B cell (primary cell): ENCODE results near the gene NHP2. TPM values are rescaled to one million over a fixed set of nuclear protein-coding genes. Genes with fewer than 3 reads are reported as not detected.

Source experiments
- ATAC-seq: fragments of 200-7000 bp; cut with Tn5 transposase; one replicate; pipeline ENCODE4 v1.10.0; 2021; ENCODE audit warnings: low read depth, mild to moderate bottlenecking, moderate number of reproducible peaks, moderate library complexity
- CTCF ChIA-PET: fragments of 350-600 bp; sonication (Branson Sonifier 250); formaldehyde crosslinking; loops from one replicate; lab custom pipeline; 2021; ENCODE audit warnings: antibody characterized with exemption, inconsistent platforms; lab: Charles Lee
- POLR2A ChIA-PET: fragments of 350-600 bp; sonication (Branson Sonifier 250); formaldehyde crosslinking; loops from one replicate; lab custom pipeline; 2021; ENCODE audit warnings: antibody characterized with exemption; lab: Charles Lee
- DNase-seq: peaks from one replicate; pipeline ENCODE4 v3.0.0; 2013
- H2AFZ ChIP-seq: 2 replicates; pipeline ENCODE4 v1.6.1; 2012; ENCODE audit warnings: mild to moderate bottlenecking, low read depth, low read length; ENCODE audit not compliant: insufficient read depth, poor library complexity, severe bottlenecking
- H3K27ac ChIP-seq, 2 donors: 1 replicate in 1 of 2; 2 replicates in 1 of 2; pipeline ENCODE4 v1.5.1; 2012 to 2013; ENCODE audit warnings: low read length in 2 of 2, mild to moderate bottlenecking in 2 of 2, moderate library complexity in 1 of 2
- H3K27me3 ChIP-seq, 4 experiments: fragments of 200-600 bp in 1 of 4; sonication (generic) in 1 of 4; replicated peaks in 1 of 4; 1 replicate in 2 of 4; 2 replicates in 2 of 4; pipeline versions ENCODE4 v1.6.1 to v1.7.0; 2013 to 2016; ENCODE audit warnings: low read length in 3 of 4, mild to moderate bottlenecking in 2 of 4, mixed read lengths in 1 of 4, moderate library complexity in 1 of 4; ENCODE audit not compliant: insufficient read depth in 4 of 4, control insufficient read depth in 3 of 4; ENCODE audit errors: control extremely low read depth in 1 of 4
- H3K36me3 ChIP-seq, 2 experiments: replicated peaks in 1 of 2; 1 replicate in 1 of 2; 2 replicates in 1 of 2; pipeline versions ENCODE4 v1.6.1 to v1.7.1; 2013; ENCODE audit warnings: low read length in 1 of 2; ENCODE audit not compliant: insufficient read depth in 2 of 2, control insufficient read depth in 1 of 2; ENCODE audit errors: control extremely low read depth in 1 of 2, extremely low read depth in 1 of 2
- H3K4me1 ChIP-seq, 2 donors: fragments of 200-600 bp in 1 of 2; sonication (generic) in 1 of 2; 1 replicate in 1 of 2; 2 replicates in 1 of 2; pipeline versions ENCODE4 v1.5.1 to v1.6.1; 2013 to 2017; ENCODE audit warnings: low read length in 2 of 2; ENCODE audit not compliant: control insufficient read depth in 2 of 2, insufficient read depth in 2 of 2
- H3K4me2 ChIP-seq: replicated peaks from 2 replicates; pipeline ENCODE3; 2012; ENCODE audit warnings: mild to moderate bottlenecking, low read depth, low read length; ENCODE audit not compliant: poor library complexity, severe bottlenecking
- H3K4me3 ChIP-seq, 5 experiments: fragments of 200-600 bp in 1 of 5; sonication (generic) in 1 of 5; 1 replicate in 3 of 5; 2 replicates in 2 of 5; pipeline versions ENCODE4 v1.5.1 to v1.7.0; 2011 to 2016; ENCODE audit warnings: low read length in 4 of 5, mild to moderate bottlenecking in 4 of 5, low read depth in 2 of 5, control low read depth in 1 of 5, moderate library complexity in 1 of 5; ENCODE audit not compliant: insufficient read depth in 1 of 5; ENCODE audit errors: control extremely low read depth in 1 of 5, extremely low read depth in 1 of 5
- H3K79me2 ChIP-seq: fragments of 200-600 bp; sonication (generic); one replicate; pipeline ENCODE4 v1.6.0; 2016; ENCODE audit warnings: low read length; ENCODE audit not compliant: control insufficient read depth, insufficient read depth
- H3K9ac ChIP-seq: fragments of 200-600 bp; sonication (generic); 2 replicates; pipeline ENCODE4 v1.6.1; 2017; ENCODE audit warnings: mild to moderate bottlenecking, low read length, moderate library complexity
- H3K9me3 ChIP-seq, 3 donors: one replicate each; pipeline versions ENCODE4 v1.6.1 to v1.7.1; 2013; ENCODE audit warnings: low read length in 2 of 3; ENCODE audit not compliant: control insufficient read depth in 2 of 3, insufficient read depth in 1 of 3; ENCODE audit errors: control extremely low read depth in 1 of 3
- H4K20me1 ChIP-seq: 2 replicates; pipeline ENCODE4 v1.6.0; 2012; ENCODE audit warnings: mild to moderate bottlenecking, low read length; ENCODE audit not compliant: insufficient read depth, control insufficient read depth, poor library complexity, severe bottlenecking
- H3K27ac Mint-ChIP-seq: one replicate; pipeline ENCODE4 v1.8.0; 2021; ENCODE audit warnings: mixed read lengths
- H3K27me3 Mint-ChIP-seq: one replicate; pipeline ENCODE4 v1.8.0; 2021; ENCODE audit warnings: mixed read lengths
- H3K4me1 Mint-ChIP-seq: one replicate; pipeline ENCODE4 v1.8.0; 2021; ENCODE audit warnings: mixed read lengths
- H3K4me3 Mint-ChIP-seq: one replicate; pipeline ENCODE4 v1.8.0; 2021; ENCODE audit warnings: mixed read lengths
- H3K9me3 Mint-ChIP-seq: one replicate; pipeline ENCODE4 v1.8.0; 2022; ENCODE audit warnings: mixed read lengths; ENCODE audit not compliant: insufficient read depth
- CTCF ChIP-seq: fragments of 200-600 bp; IDR thresholded peaks from one replicate; pipeline ENCODE4 v1.8.0; 2022; ENCODE audit warnings: antibody characterized with exemption, mild to moderate bottlenecking
- EZH2 ChIP-seq: IDR thresholded peaks from 2 replicates; pipeline ENCODE4 v1.6.1; 2012; ENCODE audit warnings: borderline replicate concordance, low read depth, mild to moderate bottlenecking, moderate library complexity, low read length; ENCODE audit not compliant: insufficient read depth, poor library complexity, severe bottlenecking
- WGBS: methylation state at CpG from one replicate; pipeline ENCODE4 v1.1.5; 2013; ENCODE audit warnings: missing lambda C conversion rate; ENCODE audit not compliant: insufficient coverage; 5-methylcytosine and 5-hydroxymethylcytosine counted together
- intact Hi-C: fragments of 100-400 bp; cut with micrococcal nuclease; formaldehyde crosslinking; loops from one replicate; pipeline ENCODE4 v1.10.0; 2022
- polyA plus RNA-seq: library from polyadenylated mRNA; depleted of rRNA; stranded (reverse); fragments of >200 nt; gene quantifications from 2 replicates; pipeline ENCODE4 v1.2.3, GENCODE V29; 2012
- total RNA-seq, 2 donors: library from RNA; stranded (reverse); fragments of 120-200 nt in 1 of 2; gene quantifications; 1 replicate in 1 of 2; 2 replicates in 1 of 2; pipeline versions ENCODE4 v1.2.3 to v1.2.4, GENCODE V29; 2013 to 2022

The NHP2 gene
- total and polyA plus RNA-seq, 2 donors (not counting 1 experiment from before 2014, with no cell fraction given), result 66.0 to 99.8 TPM

- CTCF ChIA-PET, result interaction anchor here (1.1 kb wide), 1 partner anchor 598 kb away, joined by 3 read pairs; no protein-coding TSS in a partner anchor
These were observed 47.7 kb upstream of the NHP2 start for GRCh38 chr5:178201221-178201926.

More at GRCh38 chr5:178201221-178201926, 47.7 kb upstream of the NHP2 start:
- DNase-seq, result no peak
- Mint-ChIP-seq H3K27me3 (no peaks in the 10 kb centered on the region), H3K27ac (no peak overlapping the region), H3K4me3 (no peak overlapping the region), H3K9me3 (no peaks in the 10 kb centered on the region), H3K4me1 (peaks cover 17% of the 10 kb centered on the region)
- H2AFZ ChIP-seq, result no peak overlapping the region
- POLR2A ChIA-PET, result no interaction called here
- no peak for ATAC-seq
- H3K4me3 ChIP-seq, result no peak overlapping the region
- peaks cover 16% of the 10 kb centered on the region for H3K79me2 ChIP-seq
- H3K4me1 ChIP-seq, result peaks cover 11 to 15% of the 10 kb centered on the region in 2 donors
- H3K36me3 ChIP-seq, result peaks cover 0 to 4% of the 10 kb centered on the region in 2 experiments
- no peak overlapping the region for H3K4me2 ChIP-seq
- intact Hi-C loops, result loop anchor here (5.0 kb wide), 1 partner anchor 1871 kb away; the partner anchor contains the start of gene RNF130
- peaks cover 13% of the 10 kb centered on the region for H4K20me1 ChIP-seq
- H3K27me3 ChIP-seq, result no peaks in the 10 kb centered on the region
- no peak for TF ChIP-seq EZH2
- TF ChIP-seq CTCF, result no peak
- H3K9ac ChIP-seq, result no peak overlapping the region
- H3K27ac ChIP-seq, result no peak overlapping the region
- H3K9me3 ChIP-seq, result no peaks in the 10 kb centered on the region
- WGBS, result 93% methylated on average over 11 of the region's 14 CpGs
